ENCODE results near the gene PIP5K1B.

The PIP5K1B gene

DNA sequence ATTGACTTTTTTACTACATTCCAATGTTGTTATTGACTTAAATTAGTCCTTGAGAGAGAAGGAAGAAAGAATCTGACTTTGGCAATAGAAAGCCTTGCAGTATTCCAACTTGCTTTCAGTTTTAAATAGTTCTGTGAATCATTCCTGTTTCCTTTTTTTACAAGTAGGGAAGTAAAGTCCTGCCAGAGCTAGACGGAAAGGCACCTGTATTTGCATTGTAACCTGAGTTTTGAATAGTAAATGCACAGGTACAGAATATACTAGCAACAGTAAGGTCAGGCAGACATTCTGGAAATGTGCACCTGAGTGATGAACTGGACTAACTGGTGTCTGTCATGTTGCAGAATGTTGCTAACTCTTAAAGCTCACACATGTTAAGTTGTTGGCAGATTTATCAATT is 208.0 kb downstream of the PIP5K1B start (continued):
- TF ChIP-seq SNAI2 (CRISPR knock-in tag; IDR thresholded peaks at IDR 0.05) (no peak), ZFP30 (CRISPR knock-in tag; IDR thresholded peaks at IDR 0.05) (no peak), GLIS3 (CRISPR knock-in tag; IDR thresholded peaks at IDR 0.05) (no peak)

DNA sequence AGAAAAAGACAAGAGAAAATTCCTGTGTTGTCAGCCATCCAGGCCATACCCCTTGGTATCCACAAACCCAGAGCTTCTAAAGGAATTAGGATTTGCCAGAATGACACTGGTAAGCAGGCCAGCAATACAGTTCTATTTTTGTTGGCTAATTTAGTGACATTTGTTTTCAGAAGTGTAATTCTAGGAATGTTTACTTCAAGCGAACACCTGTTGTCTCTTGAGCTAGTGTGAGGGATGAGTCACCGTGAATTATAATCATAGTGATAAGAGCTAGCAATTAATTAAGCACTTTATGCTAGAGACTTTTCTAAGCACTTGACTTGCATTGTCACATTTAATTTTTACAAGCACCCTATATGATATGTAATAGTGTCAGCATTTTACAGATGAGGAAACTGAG is 209.7 kb downstream of the PIP5K1B start:
- ATAC-seq: no peak
- no peak for TF ChIP-seq PPARA (CRISPR knock-in tag; IDR thresholded peaks at IDR 0.05; ENCODE audit: borderline replicate concordance)
- TF ChIP-seq ZFP30 (CRISPR knock-in tag; IDR thresholded peaks at IDR 0.05): no peak

DNA sequence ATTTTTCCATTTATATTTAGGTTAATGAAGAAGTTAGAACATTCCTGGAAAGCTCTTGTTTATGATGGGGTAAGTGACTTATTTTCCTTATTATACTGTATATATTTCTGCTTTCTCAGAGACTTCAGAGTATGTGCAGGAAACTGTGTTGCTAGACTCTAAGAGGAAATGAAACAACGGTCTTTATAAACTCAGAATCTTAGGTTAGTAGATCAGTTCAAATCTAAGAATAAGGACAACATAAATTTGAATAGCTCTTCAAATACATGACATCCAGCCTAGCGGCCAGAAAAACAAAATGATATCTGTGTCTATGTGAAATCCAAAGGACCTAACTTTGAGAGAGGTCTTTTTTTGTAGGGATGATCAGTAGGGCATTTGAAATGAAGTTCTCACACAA is 214.6 kb downstream of the PIP5K1B start:
- ATAC-seq: no peak
- TF ChIP-seq SNAI2 (CRISPR knock-in tag; IDR thresholded peaks at IDR 0.05) (no peak), ZFP30 (CRISPR knock-in tag; IDR thresholded peaks at IDR 0.05) (no peak), ZNF70 (CRISPR knock-in tag; IDR thresholded peaks at IDR 0.05) (no peak), TOX (CRISPR knock-in tag; IDR thresholded peaks at IDR 0.05; ENCODE audit: borderline replicate concordance) (no peak), ZC3H10 (CRISPR knock-in tag; IDR thresholded peaks at IDR 0.05) (no peak), RARB (CRISPR knock-in tag; IDR thresholded peaks at IDR 0.05) (no peak), ESRRG (CRISPR knock-in tag; IDR thresholded peaks at IDR 0.05) (no peak), TSHZ2 (CRISPR knock-in tag; IDR thresholded peaks at IDR 0.05) (no peak)
- TF ChIP-seq, protein P1, sequence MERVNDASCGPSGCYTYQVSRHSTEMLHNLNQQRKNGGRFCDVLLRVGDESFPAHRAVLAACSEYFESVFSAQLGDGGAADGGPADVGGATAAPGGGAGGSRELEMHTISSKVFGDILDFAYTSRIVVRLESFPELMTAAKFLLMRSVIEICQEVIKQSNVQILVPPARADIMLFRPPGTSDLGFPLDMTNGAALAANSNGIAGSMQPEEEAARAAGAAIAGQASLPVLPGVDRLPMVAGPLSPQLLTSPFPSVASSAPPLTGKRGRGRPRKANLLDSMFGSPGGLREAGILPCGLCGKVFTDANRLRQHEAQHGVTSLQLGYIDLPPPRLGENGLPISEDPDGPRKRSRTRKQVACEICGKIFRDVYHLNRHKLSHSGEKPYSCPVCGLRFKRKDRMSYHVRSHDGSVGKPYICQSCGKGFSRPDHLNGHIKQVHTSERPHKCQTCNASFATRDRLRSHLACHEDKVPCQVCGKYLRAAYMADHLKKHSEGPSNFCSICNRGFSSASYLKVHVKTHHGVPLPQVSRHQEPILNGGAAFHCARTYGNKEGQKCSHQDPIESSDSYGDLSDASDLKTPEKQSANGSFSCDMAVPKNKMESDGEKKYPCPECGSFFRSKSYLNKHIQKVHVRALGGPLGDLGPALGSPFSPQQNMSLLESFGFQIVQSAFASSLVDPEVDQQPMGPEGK (CRISPR knock-in tag; IDR thresholded peaks at IDR 0.05; ENCODE audit: borderline replicate concordance): no peak
- TF ChIP-seq, protein P2, sequence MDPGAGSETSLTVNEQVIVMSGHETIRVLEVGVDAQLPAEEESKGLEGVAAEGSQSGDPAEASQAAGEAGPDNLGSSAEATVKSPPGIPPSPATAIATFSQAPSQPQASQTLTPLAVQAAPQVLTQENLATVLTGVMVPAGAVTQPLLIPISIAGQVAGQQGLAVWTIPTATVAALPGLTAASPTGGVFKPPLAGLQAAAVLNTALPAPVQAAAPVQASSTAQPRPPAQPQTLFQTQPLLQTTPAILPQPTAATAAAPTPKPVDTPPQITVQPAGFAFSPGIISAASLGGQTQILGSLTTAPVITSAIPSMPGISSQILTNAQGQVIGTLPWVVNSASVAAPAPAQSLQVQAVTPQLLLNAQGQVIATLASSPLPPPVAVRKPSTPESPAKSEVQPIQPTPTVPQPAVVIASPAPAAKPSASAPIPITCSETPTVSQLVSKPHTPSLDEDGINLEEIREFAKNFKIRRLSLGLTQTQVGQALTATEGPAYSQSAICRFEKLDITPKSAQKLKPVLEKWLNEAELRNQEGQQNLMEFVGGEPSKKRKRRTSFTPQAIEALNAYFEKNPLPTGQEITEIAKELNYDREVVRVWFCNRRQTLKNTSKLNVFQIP (CRISPR knock-in tag; IDR thresholded peaks at IDR 0.05; ENCODE audit: borderline replicate concordance, low read depth): no peak
- TF ChIP-seq, protein P3, sequence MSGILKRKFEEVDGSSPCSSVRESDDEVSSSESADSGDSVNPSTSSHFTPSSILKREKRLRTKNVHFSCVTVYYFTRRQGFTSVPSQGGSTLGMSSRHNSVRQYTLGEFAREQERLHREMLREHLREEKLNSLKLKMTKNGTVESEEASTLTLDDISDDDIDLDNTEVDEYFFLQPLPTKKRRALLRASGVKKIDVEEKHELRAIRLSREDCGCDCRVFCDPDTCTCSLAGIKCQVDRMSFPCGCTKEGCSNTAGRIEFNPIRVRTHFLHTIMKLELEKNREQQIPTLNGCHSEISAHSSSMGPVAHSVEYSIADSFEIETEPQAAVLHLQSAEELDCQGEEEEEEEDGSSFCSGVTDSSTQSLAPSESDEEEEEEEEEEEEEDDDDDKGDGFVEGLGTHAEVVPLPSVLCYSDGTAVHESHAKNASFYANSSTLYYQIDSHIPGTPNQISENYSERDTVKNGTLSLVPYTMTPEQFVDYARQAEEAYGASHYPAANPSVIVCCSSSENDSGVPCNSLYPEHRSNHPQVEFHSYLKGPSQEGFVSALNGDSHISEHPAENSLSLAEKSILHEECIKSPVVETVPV (CRISPR knock-in tag; IDR thresholded peaks at IDR 0.05): no peak

GRCh38 chr9:68920921-68921320 is 215.9 kb downstream of the PIP5K1B start:
- TF ChIP-seq ZC3H10 (CRISPR knock-in tag; IDR thresholded peaks at IDR 0.05): no peak
- no peak for TF ChIP-seq ZFP3 (CRISPR knock-in tag; IDR thresholded peaks at IDR 0.05)
- TF ChIP-seq, protein P1 (CRISPR knock-in tag; IDR thresholded peaks at IDR 0.05; ENCODE audit: borderline replicate concordance): no peak
- TF ChIP-seq, protein P4, sequence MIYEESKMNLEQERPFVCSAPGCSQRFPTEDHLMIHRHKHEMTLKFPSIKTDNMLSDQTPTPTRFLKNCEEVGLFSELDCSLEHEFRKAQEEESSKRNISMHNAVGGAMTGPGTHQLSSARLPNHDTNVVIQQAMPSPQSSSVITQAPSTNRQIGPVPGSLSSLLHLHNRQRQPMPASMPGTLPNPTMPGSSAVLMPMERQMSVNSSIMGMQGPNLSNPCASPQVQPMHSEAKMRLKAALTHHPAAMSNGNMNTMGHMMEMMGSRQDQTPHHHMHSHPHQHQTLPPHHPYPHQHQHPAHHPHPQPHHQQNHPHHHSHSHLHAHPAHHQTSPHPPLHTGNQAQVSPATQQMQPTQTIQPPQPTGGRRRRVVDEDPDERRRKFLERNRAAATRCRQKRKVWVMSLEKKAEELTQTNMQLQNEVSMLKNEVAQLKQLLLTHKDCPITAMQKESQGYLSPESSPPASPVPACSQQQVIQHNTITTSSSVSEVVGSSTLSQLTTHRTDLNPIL (CRISPR knock-in tag; IDR thresholded peaks at IDR 0.05; ENCODE audit: low read depth): no peak
- ATAC-seq: no peak

Data from SK-N-SH treated with all-trans-retinoic acid at 6 μM for 48 hours (cell line).